H1 (cell line): Measurements from ENCODE around the gene NECTIN2. TPM values are rescaled to one million over a fixed set of nuclear protein-coding genes. Genes with fewer than 3 reads are reported as not detected.

Experiments
- CTCF ChIA-PET: fragments of 300-600 bp; sonication (Branson Sonifier 250); formaldehyde crosslinking; loops from one replicate; lab custom pipeline; 2021; ENCODE audit not compliant: partially characterized antibody; lab: Charles Lee
- POLR2A ChIA-PET: fragments of 300-600 bp; sonication (Branson Sonifier 250); formaldehyde crosslinking; loops from one replicate; lab custom pipeline; 2021; ENCODE audit warnings: inconsistent platforms; ENCODE audit not compliant: partially characterized antibody; lab: Charles Lee
- DNase-seq, 2 experiments: peaks; one replicate each; pipeline versions ENCODE4 v3.0.0 to v3.0.0-alpha.2; 2010 to 2022; ENCODE audit warnings: low spot score in 2 of 2, low read depth in 1 of 2, mixed read lengths in 1 of 2
- FAIRE-seq: peaks from 2 replicates; lab custom pipeline; 2011; peaks lifted over from hg19 to GRCh38; lab: Jason Lieb, UNC
- H2AFZ ChIP-seq: 2 replicates; pipeline ENCODE4 v1.8.1; 2012; ENCODE audit warnings: low read length, inconsistent platforms
- H2AK5ac ChIP-seq: 2 replicates; pipeline ENCODE4 v1.6.1; 2013; ENCODE audit warnings: low read depth, low read length
- H2BK120ac ChIP-seq: replicated peaks from 2 replicates; pipeline ENCODE3; 2013; ENCODE audit warnings: low read depth, low read length, inconsistent platforms
- H2BK12ac ChIP-seq: 2 replicates; pipeline ENCODE4 v1.6.1; 2013; ENCODE audit warnings: low read depth, low read length
- H2BK15ac ChIP-seq: 2 replicates; pipeline ENCODE4 v1.6.1; 2013; ENCODE audit warnings: low read length
- H2BK20ac ChIP-seq: 2 replicates; pipeline ENCODE4 v1.6.1; 2013; ENCODE audit warnings: low read length
- H2BK5ac ChIP-seq: 2 replicates; pipeline ENCODE4 v1.6.1; 2013; ENCODE audit warnings: low read depth, low read length
- H3K14ac ChIP-seq: 2 replicates; pipeline ENCODE4 v1.6.1; 2013; ENCODE audit warnings: inconsistent platforms; ENCODE audit not compliant: insufficient read length
- H3K18ac ChIP-seq: 2 replicates; pipeline ENCODE4 v1.6.1; 2013; ENCODE audit warnings: low read length; ENCODE audit errors: extremely low read depth
- H3K23ac ChIP-seq: 2 replicates; pipeline ENCODE4 v1.6.1; 2013; ENCODE audit warnings: inconsistent platforms; ENCODE audit not compliant: insufficient read length
- H3K23me2 ChIP-seq: 2 replicates; pipeline ENCODE4 v1.6.1; 2013; ENCODE audit warnings: low read depth, low read length
- H3K27ac ChIP-seq: 2 replicates; pipeline ENCODE4 v1.6.1; 2011; ENCODE audit warnings: low read depth, low read length, inconsistent platforms
- H3K27me3 ChIP-seq, 4 experiments: replicated peaks in 1 of 4; 1 replicate in 1 of 4; 2 replicates in 3 of 4; pipeline versions ENCODE4 v1.6.1 to v1.8.1; 2011 to 2013; ENCODE audit warnings: low read length in 3 of 4, mild to moderate bottlenecking in 3 of 4, inconsistent platforms in 2 of 4, mixed read lengths in 2 of 4, moderate library complexity in 1 of 4; ENCODE audit not compliant: control insufficient read depth in 3 of 4, insufficient read depth in 3 of 4; ENCODE audit errors: extremely low read depth in 1 of 4
- H3K36me3 ChIP-seq, 4 experiments: 2 replicates each; pipeline versions ENCODE4 v1.6.1 to v1.8.1; 2011 to 2013; ENCODE audit warnings: mild to moderate bottlenecking in 4 of 4, low read length in 3 of 4, moderate library complexity in 2 of 4, control low read depth in 1 of 4, inconsistent platforms in 1 of 4; ENCODE audit not compliant: insufficient read depth in 4 of 4, control insufficient read depth in 2 of 4
- H3K4ac ChIP-seq: replicated peaks from 2 replicates; pipeline ENCODE3; 2013; ENCODE audit warnings: low read length, low read depth, mixed read lengths, inconsistent platforms; ENCODE audit not compliant: insufficient read length
- H3K4me1 ChIP-seq, 4 experiments: replicated peaks in 1 of 4; 1 replicate in 1 of 4; 2 replicates in 3 of 4; pipeline versions ENCODE4 v1.6.1 to v1.8.1; 2011 to 2013; ENCODE audit warnings: low read length in 3 of 4, inconsistent platforms in 2 of 4, mixed read lengths in 1 of 4; ENCODE audit not compliant: insufficient read depth in 4 of 4, control insufficient read depth in 3 of 4
- H3K4me2 ChIP-seq, 2 experiments: 2 replicates each; pipeline versions ENCODE4 v1.6.1 to v1.8.1; 2011 to 2013; ENCODE audit warnings: low read depth in 2 of 2, low read length in 2 of 2, control low read depth in 1 of 2, inconsistent platforms in 1 of 2, mild to moderate bottlenecking in 1 of 2; ENCODE audit not compliant: insufficient read depth in 1 of 2
- H3K4me3 ChIP-seq, 4 experiments: fragments of 200-600, 300-600 bp in 1 of 4; sonication (generic), shearing (Covaris generic), sonication (Bioruptor Twin) in 1 of 4; 2 replicates each; pipeline versions ENCODE4 v1.5.1 to v1.8.1; 2011 to 2016; ENCODE audit warnings: low read length in 4 of 4, low read depth in 3 of 4, control low read depth in 2 of 4, inconsistent platforms in 2 of 4, mild to moderate bottlenecking in 2 of 4, mixed read lengths in 1 of 4, moderate library complexity in 1 of 4; ENCODE audit not compliant: insufficient read depth in 2 of 4; ENCODE audit errors: extremely low read depth in 1 of 4
- H3K56ac ChIP-seq: replicated peaks from 2 replicates; pipeline ENCODE3; 2013; ENCODE audit warnings: low read depth, mild to moderate bottlenecking, mixed read lengths, low read length, inconsistent platforms; ENCODE audit not compliant: insufficient read length
- H3K79me1 ChIP-seq: 2 replicates; pipeline ENCODE4 v1.6.1; 2013; ENCODE audit warnings: low read depth, low read length, control low read depth
- H3K79me2 ChIP-seq, 2 experiments: 2 replicates each; pipeline versions ENCODE4 v1.6.1 to v1.8.1; 2012 to 2013; ENCODE audit warnings: low read length in 2 of 2, mild to moderate bottlenecking in 2 of 2, inconsistent platforms in 1 of 2; ENCODE audit not compliant: insufficient read depth in 2 of 2, control insufficient read depth in 1 of 2
- H3K9ac ChIP-seq, 4 experiments: replicated peaks in 1 of 4; 1 replicate in 1 of 4; 2 replicates in 3 of 4; pipeline versions ENCODE4 v1.6.1 to v1.8.1; 2011 to 2013; ENCODE audit warnings: low read depth in 3 of 4, low read length in 3 of 4, control low read depth in 2 of 4, mild to moderate bottlenecking in 2 of 4, moderate library complexity in 2 of 4, inconsistent platforms in 1 of 4; ENCODE audit errors: extremely low read depth in 1 of 4
- H3K9me3 ChIP-seq, 2 experiments: 2 replicates each; pipeline versions ENCODE4 v1.6.1 to v1.8.1; 2012 to 2013; ENCODE audit warnings: mild to moderate bottlenecking in 2 of 2, moderate library complexity in 2 of 2, control low read depth in 1 of 2, inconsistent platforms in 1 of 2, low read depth in 1 of 2, low read length in 1 of 2, mixed read lengths in 1 of 2; ENCODE audit not compliant: insufficient read depth in 2 of 2
- H4K20me1 ChIP-seq, 2 experiments: replicated peaks in 1 of 2; 2 replicates each; pipeline versions ENCODE3 to v1.8.1; 2011 to 2013; ENCODE audit warnings: inconsistent platforms in 2 of 2, low read length in 2 of 2, mild to moderate bottlenecking in 1 of 2; ENCODE audit not compliant: insufficient read depth in 2 of 2, control insufficient read depth in 1 of 2
- H4K5ac ChIP-seq: 2 replicates; pipeline ENCODE4 v1.6.1; 2013; ENCODE audit warnings: low read length, low read depth, mixed read lengths, inconsistent platforms; ENCODE audit not compliant: insufficient read length
- H4K8ac ChIP-seq: 2 replicates; pipeline ENCODE4 v1.8.0; 2013; ENCODE audit warnings: mild to moderate bottlenecking, moderate library complexity, low read length, inconsistent platforms; ENCODE audit not compliant: insufficient read depth; ENCODE audit errors: extremely low read depth
- H4K91ac ChIP-seq: replicated peaks from 2 replicates; pipeline ENCODE3; 2013; ENCODE audit warnings: low read length, mixed read lengths, inconsistent platforms; ENCODE audit not compliant: insufficient read length
- CREB1 ChIP-seq: IDR thresholded peaks from 2 replicates; pipeline ENCODE4 v1.6.1; 2012; ENCODE audit warnings: inconsistent platforms
- EP300 ChIP-seq, 2 experiments: IDR thresholded peaks; 1 replicate in 1 of 2; 2 replicates in 1 of 2; pipeline ENCODE4 v1.6.1; 2011 to 2012; ENCODE audit warnings: low read depth in 2 of 2, low read length in 2 of 2, mild to moderate bottlenecking in 2 of 2, borderline replicate concordance in 1 of 2, inconsistent platforms in 1 of 2, moderate library complexity in 1 of 2
- GTF2F1 ChIP-seq: IDR thresholded peaks from 2 replicates; pipeline ENCODE4 v1.6.1; 2012; ENCODE audit warnings: low read depth, low read length, improper control_type of control experiment, borderline replicate concordance
- MAFK ChIP-seq: IDR thresholded peaks from 2 replicates; pipeline ENCODE4 v1.6.1; 2012; ENCODE audit warnings: low read depth, mild to moderate bottlenecking, improper control_type of control experiment, low read length
- SRF ChIP-seq: IDR thresholded peaks from 2 replicates; pipeline ENCODE4 v1.6.1; 2011; ENCODE audit warnings: mild to moderate bottlenecking, low read depth, low read length, moderate library complexity
- TAF1 ChIP-seq: IDR thresholded peaks from 2 replicates; pipeline ENCODE4 v1.6.1; 2011; ENCODE audit warnings: mild to moderate bottlenecking, low read depth, low read length
- WGBS, 2 experiments: shearing (Covaris generic) in 1 of 2; methylation state at CpG; one replicate each; pipeline versions ENCODE4 v1.1.6 to v1.1.7; 2013 to 2015; ENCODE audit warnings: low lambda C conversion rate in 2 of 2, mixed read lengths in 2 of 2, inconsistent platforms in 1 of 2, low coverage in 1 of 2, missing lambda C conversion rate in 1 of 2; ENCODE audit not compliant: insufficient replicate concordance in 2 of 2, insufficient coverage in 1 of 2, insufficient read length in 1 of 2; ENCODE audit errors: extremely low coverage in 1 of 2, missing lambda C conversion rate in 1 of 2; 5-methylcytosine and 5-hydroxymethylcytosine counted together
- polyA plus RNA-seq, 7 experiments: library from polyadenylated mRNA; depleted of rRNA in 3 of 7; stranded (reverse) in 5 of 7; unstranded in 2 of 7; fragments of >200 nt in 5 of 7; fragments of 200-250 nt in 2 of 7; gene quantifications; 1 replicate in 5 of 7; 2 replicates in 1 of 7; 4 replicates in 1 of 7; pipeline versions ENCODE4 v1.2.1 to v1.2.3, GENCODE V29; 2011 to 2013; ENCODE audit warnings: missing spikeins in 2 of 7, mixed read lengths in 2 of 7
- total RNA-seq: library from RNA; stranded (reverse); fragmentation: NEBNext Ultra II Directional; extraction: Animal tissue kit (Norgen Biotek cat#: 25700); gene quantifications from 2 replicates; pipeline ENCODE4 v1.2.1, GENCODE V29; 2021

NECTIN2 gene
- total and polyA plus RNA-seq, 2 of the 8 experiments (the other 6 are each of a cell fraction or from before 2014, with no cell fraction given), result 184 to 237 TPM

DNA sequence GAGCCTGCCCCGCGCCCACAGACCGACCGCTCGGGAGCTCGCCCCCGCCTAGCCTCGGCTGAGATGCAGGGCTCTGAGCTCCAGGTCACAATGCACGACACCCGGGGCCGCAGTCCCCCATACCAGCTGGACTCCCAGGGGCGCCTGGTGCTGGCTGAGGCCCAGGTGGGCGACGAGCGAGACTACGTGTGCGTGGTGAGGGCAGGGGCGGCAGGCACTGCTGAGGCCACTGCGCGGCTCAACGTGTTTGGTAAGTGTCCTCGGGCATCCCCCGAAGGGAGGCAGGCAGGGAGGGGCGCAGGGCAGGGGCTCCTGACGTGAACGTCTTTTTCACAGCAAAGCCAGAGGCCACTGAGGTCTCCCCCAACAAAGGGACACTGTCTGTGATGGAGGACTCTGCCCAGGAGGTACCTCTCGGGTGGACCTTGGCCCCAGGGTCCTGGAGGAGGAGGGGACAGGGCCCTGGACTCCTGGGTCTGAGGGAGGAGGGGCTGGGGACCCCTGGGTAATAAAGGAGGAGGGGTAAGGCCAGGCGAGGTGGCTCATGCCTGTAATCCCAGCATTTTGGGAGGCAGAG is 33.9 kb upstream of the NECTIN2 start:
- Histone ChIP-seq H3K9me3 (no peaks in the 10 kb centered on the region), H3K27me3 (peaks cover 0 to 2% (median under 1%) of the 10 kb centered on the region in 4 experiments; a peak in 3 of 7 replicates), H3K36me3 (peaks cover 9 to 30% (median 21%) of the 10 kb centered on the region in 4 experiments; a peak in 5 of 8 replicates), H2BK20ac (no peak overlapping the region), H3K27ac (no peak overlapping the region), H3K18ac (no peak overlapping the region), H2AK5ac (no peak overlapping the region), H3K4me2 (no peak overlapping the region), H2BK12ac (no peak overlapping the region), H2AFZ (no peak overlapping the region), H3K9ac (no peak overlapping the region), H3K79me1 (peaks cover 2% of the 10 kb centered on the region; the same call in 1 of the 2 replicates), H3K14ac (no peak overlapping the region), H3K56ac (no peak overlapping the region), H3K4ac (no peak overlapping the region), H3K4me1 (peaks cover 4 to 30% (median 18%) of the 10 kb centered on the region in 4 experiments), H3K23me2 (peaks cover 5% of the 10 kb centered on the region; the same call in 1 of the 2 replicates), H4K5ac (no peak overlapping the region), H2BK120ac (no peak overlapping the region), H3K23ac (no peak overlapping the region), H3K79me2 (no peaks in the 10 kb centered on the region), H2BK5ac (no peak overlapping the region), H4K8ac (no peak overlapping the region; the same call in 1 of the 2 replicates), H4K91ac (no peak overlapping the region), H2BK15ac (no peak overlapping the region), H3K4me3 (no peak overlapping the region), H4K20me1 (peaks cover 5 to 12% of the 10 kb centered on the region in 2 experiments)
- WGBS, 2 experiments, result 95% methylated on average over 28 of the region's 28 CpGs; no CpG with 5 or more reads in 1 of the 2 experiments
- DNase-seq (no peak), FAIRE-seq (no peak)
- CTCF ChIA-PET, result interaction anchor here (0.7 to 2.0 kb wide), 9 partner anchors 9 to 90 kb away, joined by 3 to 17 read pairs (median 3); partner anchors contain the start of gene NECTIN2
- no peak for TF ChIP-seq CREB1
- no peak for TF ChIP-seq MAFK
- TF ChIP-seq EP300 (IDR thresholded peaks at IDR 0.05; ENCODE audit: borderline replicate concordance in 1 of 2, low read depth in 2 of 2, low read length in 2 of 2), result no peak
- no peak for TF ChIP-seq GTF2F1
- TF ChIP-seq SRF, result no peak
- no peak for TF ChIP-seq TAF1
- POLR2A ChIA-PET, result interaction anchor here (0.6 to 6.0 kb wide), 3 partner anchors 10 to 134 kb away, joined by 3 to 37 read pairs (median 5); no protein-coding TSS in a partner anchor
